Measurements from ENCODE around the gene BCR. TPM values are rescaled to one million over a fixed set of nuclear protein-coding genes. Genes with fewer than 3 reads are reported as not detected.
A peak's percentile ranks its signal among the peaks of the same experiment; 100 is the strongest.

Gene BCR
- total RNA-seq, 1 experiment from 2014 or later, result 77.0 TPM

DNA sequence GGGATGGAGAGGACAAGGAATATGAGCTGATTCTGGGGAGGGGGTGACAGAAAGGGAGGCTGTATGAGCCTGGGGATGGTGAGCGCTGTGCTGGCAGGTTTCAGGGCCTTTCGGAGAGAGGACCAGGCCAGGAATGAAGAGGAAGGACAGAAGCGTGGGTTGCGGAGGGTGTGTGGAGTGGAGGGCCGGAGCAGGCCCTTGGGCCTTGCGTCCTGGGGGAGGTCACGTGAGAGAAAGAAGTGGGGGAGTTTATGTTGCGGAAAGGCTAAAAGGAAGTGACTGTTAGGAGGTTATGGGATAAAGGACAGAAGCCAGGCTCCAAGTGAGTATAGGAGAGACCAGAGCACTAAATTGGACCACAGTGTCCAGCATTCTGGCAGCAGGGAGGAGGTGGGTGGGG lies 17.5 kb downstream of the BCR start:
- Mint-ChIP-seq H3K27ac (peak overlapping the region; percentile 38 to 90 (median 88); a peak in 5 of 7 replicates), H3K4me1 (peaks cover 47 to 49% of the 10 kb centered on the region in 2 experiments), H3K36me3 (ENCODE audit: insufficient read depth in 1 of 3, low read depth in 3 of 3) (peaks cover 11 to 28% (median 14%) of the 10 kb centered on the region in 3 experiments), H3K27me3 (ENCODE audit: low read depth) (no peaks in the 10 kb centered on the region; the same call in 1 of the 2 replicates), H3K9me3 (no peaks in the 10 kb centered on the region), H3K4me3 (0 out of 5 replicates have a peak overlapping the region, but pooled peaks of 1 of the 2 experiments have one; percentile 13)
- H3K14ac ChIP-seq (ENCODE audit: insufficient read depth, low read length), result no peak overlapping the region; the same call in 1 of the 2 replicates
- H3K56ac ChIP-seq (ENCODE audit: insufficient read length, low read depth, low read length), result no peak overlapping the region
- no peak overlapping the region for H4K5ac ChIP-seq (ENCODE audit: insufficient read length, low read depth, low read length)
- no peaks in the 10 kb centered on the region for H3K9me3 ChIP-seq (ENCODE audit: control insufficient read depth, low read depth, low read length)
- H4K20me1 ChIP-seq (ENCODE audit: control insufficient read depth, insufficient read depth, insufficient read length), result no peaks in the 10 kb centered on the region
- no peak for TF ChIP-seq CTCF (conservative IDR thresholded peaks at IDR 0.05)
- WGBS (ENCODE audit: extremely low coverage, insufficient read length, low lambda C conversion rate), result no CpG with 5 or more reads among the region's 8 CpGs
- no peak overlapping the region for H3K23ac ChIP-seq (ENCODE audit: insufficient read length, low read depth, low read length)
- H3T11ph ChIP-seq (ENCODE audit: low read length), result no peak overlapping the region
- H4K8ac ChIP-seq (replicated peaks; ENCODE audit: insufficient read length, low read depth, low read length), result no peak overlapping the region
- H3K4me2 ChIP-seq (ENCODE audit: insufficient read depth, insufficient read length, low read length), result no peak overlapping the region
- no peak overlapping the region for H3K18ac ChIP-seq (ENCODE audit: insufficient read length, low read depth, low read length)
- no peaks in the 10 kb centered on the region for H3K27me3 ChIP-seq (ENCODE audit: insufficient read depth, low read length)
- H3K79me1 ChIP-seq (ENCODE audit: insufficient read depth, low read depth, low read length, poor library complexity, severe bottlenecking), result peaks cover 20% of the 10 kb centered on the region
- no peak for DNase-seq
- no peak overlapping the region for H2BK12ac ChIP-seq (ENCODE audit: insufficient read length, low read depth, low read length)
- H3K4me1 ChIP-seq (ENCODE audit: insufficient read depth, low read length), result peaks cover 8% of the 10 kb centered on the region; the same call in 1 of the 2 replicates
- no peak overlapping the region for H2BK15ac ChIP-seq (ENCODE audit: low read depth, low read length)
- H2BK5ac ChIP-seq (ENCODE audit: insufficient read length, low read length), result no peak overlapping the region
- no peak overlapping the region for H3K4ac ChIP-seq (ENCODE audit: low read depth, low read length)
- no peaks in the 10 kb centered on the region for H3K23me2 ChIP-seq (ENCODE audit: insufficient read length, low read depth, low read length, poor library complexity, severe bottlenecking)
- H3K27ac ChIP-seq (ENCODE audit: insufficient read length, low read depth, low read length), result no peak overlapping the region
- H2AK5ac ChIP-seq (ENCODE audit: insufficient read length, low read length), result no peak overlapping the region
- no peak overlapping the region for H4K91ac ChIP-seq (ENCODE audit: insufficient read length, low read depth, low read length)
- peaks cover 32% of the 10 kb centered on the region; the same call in 1 of the 2 replicates for H3K79me2 ChIP-seq (ENCODE audit: insufficient read depth, low read length)
- H3K9ac ChIP-seq (ENCODE audit: extremely low read depth, insufficient read length, low read length), result no peak overlapping the region
- H2BK120ac ChIP-seq (ENCODE audit: low read depth, low read length, poor library complexity, severe bottlenecking), result no peak overlapping the region
- H2AFZ ChIP-seq (ENCODE audit: low read length), result no peak overlapping the region
- H2BK20ac ChIP-seq (ENCODE audit: low read depth, low read length, poor library complexity, severe bottlenecking), result no peak overlapping the region
